HCT116 (cell line): ENCODE data around the gene KATNAL1. TPM values are rescaled to one million over a fixed set of nuclear protein-coding genes. Genes with fewer than 3 reads are reported as not detected.

Experiments
- ATAC-seq: fragments of 200-7000 bp; cut with Tn5 transposase; 2 replicates; pipeline ENCODE4 v1.9.1; 2020; ENCODE audit warnings: mild to moderate bottlenecking, moderate library complexity
- BruUV-seq: library from RNA; stranded (reverse); fragments of 400-500 nt; replicated peaks from 2 replicates; lab custom pipeline; 2021; lab: Mats Ljungman, UMichigan
- CTCF ChIA-PET: fragments of 300-600 bp; sonication (Branson Sonifier 250); formaldehyde crosslinking; loops from one replicate; lab custom pipeline; 2021; ENCODE audit warnings: antibody characterized with exemption; lab: Charles Lee
- POLR2A ChIA-PET: fragments of 300-600, 350-600 bp; sonication (Branson Sonifier 250); formaldehyde crosslinking; loops from one replicate; lab custom pipeline; 2021; ENCODE audit warnings: antibody characterized with exemption; lab: Charles Lee
- RAD21 ChIA-PET, 2 experiments: fragments of 300-600 bp; sonication (Branson Sonifier 250); formaldehyde crosslinking; loops; one replicate each; lab custom pipeline; 2023; ENCODE audit warnings: low total read pairs in 2 of 2; ENCODE audit not compliant: uncharacterized antibody in 2 of 2, unreplicated experiment in 2 of 2, low non-redundant PET in 1 of 2; lab: Charles Lee
- DNase-seq: peaks from one replicate; pipeline ENCODE4 v3.0.0-alpha.2; 2010; ENCODE audit warnings: low read depth, low spot score
- H2AFZ ChIP-seq: fragments of 200-600 bp; shearing (Covaris generic), sonication (generic); 2 replicates; pipeline ENCODE4 v1.6.1; 2017; ENCODE audit warnings: low read depth, mixed run types, mixed read lengths, antibody characterized with exemption, low read length; ENCODE audit not compliant: poor library complexity, severe bottlenecking
- H3K27ac ChIP-seq: 2 replicates; pipeline ENCODE4 v1.5.1; 2012; ENCODE audit warnings: low read depth, low read length
- H3K27me3 ChIP-seq: fragments of 200-600 bp; sonication (generic); 2 replicates; pipeline ENCODE4 v1.6.1; 2016; ENCODE audit warnings: mixed run types, low read length, mixed read lengths; ENCODE audit not compliant: insufficient read depth
- H3K36me3 ChIP-seq, 2 experiments: fragments of 200-500 bp in 1 of 2; fragments of 200-600 bp in 1 of 2; sonication (Bioruptor generic) in 1 of 2; sonication (generic) in 1 of 2; 2 replicates each; pipeline versions ENCODE4 v1.5.1 to v1.6.1; 2014 to 2016; ENCODE audit warnings: low read length in 2 of 2, inconsistent platforms in 1 of 2, mixed read lengths in 1 of 2, mixed run types in 1 of 2; ENCODE audit not compliant: insufficient read depth in 2 of 2, control insufficient read depth in 1 of 2
- H3K4me1 ChIP-seq, 2 experiments: fragments of 200-600 bp in 1 of 2; sonication (generic) in 1 of 2; 2 replicates each; pipeline versions ENCODE4 v1.5.1 to v1.6.1; 2012 to 2017; ENCODE audit warnings: low read length in 2 of 2, inconsistent platforms in 1 of 2, mild to moderate bottlenecking in 1 of 2, mixed read lengths in 1 of 2, mixed run types in 1 of 2, moderate library complexity in 1 of 2; ENCODE audit not compliant: insufficient read depth in 2 of 2, control insufficient read depth in 1 of 2
- H3K4me2 ChIP-seq: fragments of 200-600 bp; sonication (generic); 2 replicates; pipeline ENCODE4 v1.6.1; 2017; ENCODE audit warnings: mixed run types, low read length, mixed read lengths
- H3K4me3 ChIP-seq, 2 experiments: fragments of 200-600 bp in 1 of 2; sonication (generic) in 1 of 2; replicated peaks in 1 of 2; 2 replicates each; pipeline ENCODE4 v1.5.1; 2011 to 2016; ENCODE audit warnings: low read length in 2 of 2, control low read depth in 1 of 2, low read depth in 1 of 2, mild to moderate bottlenecking in 1 of 2, mixed read lengths in 1 of 2, mixed run types in 1 of 2
- H3K79me2 ChIP-seq: fragments of 200-600 bp; sonication (generic); 2 replicates; pipeline ENCODE4 v1.6.1; 2017; ENCODE audit warnings: mild to moderate bottlenecking, mixed run types, low read length, moderate library complexity, mixed read lengths; ENCODE audit not compliant: insufficient read depth
- H3K9ac ChIP-seq: fragments of 200-600 bp; sonication (generic); 2 replicates; pipeline ENCODE4 v1.6.1; 2016; ENCODE audit warnings: low read length, mixed read lengths
- H3K9me2 ChIP-seq: fragments of 200-600 bp; sonication (generic), shearing (Covaris generic); 2 replicates; pipeline ENCODE4 v1.6.1; 2017; ENCODE audit warnings: mixed run types, mild to moderate bottlenecking, moderate library complexity; ENCODE audit not compliant: insufficient read depth
- H3K9me3 ChIP-seq, 2 experiments: fragments of 200-500 bp in 1 of 2; fragments of 200-600 bp in 1 of 2; sonication (Bioruptor generic) in 1 of 2; sonication (generic) in 1 of 2; 2 replicates each; pipeline ENCODE4 v1.6.1; 2014 to 2017; ENCODE audit warnings: low read length in 2 of 2, mixed read lengths in 2 of 2, inconsistent platforms in 1 of 2, low read depth in 1 of 2, mild to moderate bottlenecking in 1 of 2, mixed run types in 1 of 2, moderate library complexity in 1 of 2; ENCODE audit not compliant: control insufficient read depth in 1 of 2, insufficient read depth in 1 of 2
- H4K20me1 ChIP-seq: fragments of 200-600 bp; sonication (generic), shearing (Covaris generic); 2 replicates; pipeline ENCODE4 v1.6.1; 2017; ENCODE audit warnings: mixed run types, mild to moderate bottlenecking, moderate library complexity; ENCODE audit not compliant: insufficient read depth
- ATF3 ChIP-seq: IDR thresholded peaks from 2 replicates; pipeline ENCODE4 v1.6.1; 2012
- CBX3 ChIP-seq: IDR thresholded peaks from 2 replicates; pipeline ENCODE4 v1.6.1; 2012; ENCODE audit warnings: low read depth
- CEBPB ChIP-seq: IDR thresholded peaks from 2 replicates; pipeline ENCODE4 v1.6.1; 2012; ENCODE audit warnings: low read depth
- CTCF ChIP-seq, 3 experiments: fragments of 200-600 bp in 1 of 3; sonication (generic) in 1 of 3; IDR thresholded peaks in 2 of 3; conservative IDR thresholded peaks in 1 of 3; 2 replicates each; pipeline ENCODE4 v1.5.1; 2012 to 2017; ENCODE audit warnings: low read depth in 2 of 3, low read length in 2 of 3, antibody characterized with exemption in 1 of 3, borderline replicate concordance in 1 of 3, control low read depth in 1 of 3, mild to moderate bottlenecking in 1 of 3, mixed read lengths in 1 of 3, mixed run types in 1 of 3, moderate library complexity in 1 of 3; ENCODE audit not compliant: insufficient read depth in 1 of 3
- EGR1 ChIP-seq: IDR thresholded peaks from 2 replicates; pipeline ENCODE4 v1.6.1; 2012; ENCODE audit warnings: low read depth
- ELF1 ChIP-seq: IDR thresholded peaks from 2 replicates; pipeline ENCODE4 v1.6.1; 2012; ENCODE audit warnings: low read depth, borderline replicate concordance
- EZH2 ChIP-seq: fragments of 200-600 bp; sonication (generic); IDR thresholded peaks from 2 replicates; pipeline ENCODE4 v1.6.1; 2017; ENCODE audit warnings: antibody characterized with exemption, mixed run types
- EZH2phosphoT487 ChIP-seq: fragments of 200-600 bp; IDR thresholded peaks from 2 replicates; pipeline ENCODE4 v1.6.1; 2018; ENCODE audit warnings: antibody characterized with exemption, borderline replicate concordance
- FOSL1 ChIP-seq: IDR thresholded peaks from 2 replicates; pipeline ENCODE4 v1.6.1; 2012; ENCODE audit warnings: low read depth
- POLR2A ChIP-seq: IDR thresholded peaks from 2 replicates; pipeline ENCODE4 v1.7.0; 2011; ENCODE audit warnings: borderline replicate concordance; ENCODE audit not compliant: insufficient read depth, insufficient read length; ENCODE audit errors: extremely low read depth
- POLR2AphosphoS5 ChIP-seq: IDR thresholded peaks from 2 replicates; pipeline ENCODE4 v1.6.1; 2011; ENCODE audit warnings: mild to moderate bottlenecking, low read depth, low read length, moderate library complexity
- REST ChIP-seq: IDR thresholded peaks from 2 replicates; pipeline ENCODE4 v1.6.1; 2012; ENCODE audit warnings: low read depth
- SIN3A ChIP-seq: IDR thresholded peaks from 2 replicates; pipeline ENCODE4 v1.6.1; 2012; ENCODE audit warnings: low read depth
- SP1 ChIP-seq: IDR thresholded peaks from 2 replicates; pipeline ENCODE4 v1.6.1; 2012; ENCODE audit warnings: low read depth
- TCF7L2 ChIP-seq: IDR thresholded peaks from 2 replicates; pipeline ENCODE4 v1.7.0; 2011; ENCODE audit warnings: borderline replicate concordance, inconsistent platforms; ENCODE audit not compliant: insufficient read depth, insufficient read length; ENCODE audit errors: extremely low read depth
- YY1 ChIP-seq: IDR thresholded peaks from 2 replicates; pipeline ENCODE4 v1.6.1; 2011; ENCODE audit warnings: low read length, low read depth, moderate library complexity, mild to moderate bottlenecking; ENCODE audit not compliant: insufficient replicate concordance; ENCODE audit errors: extremely low read depth
- ZFX ChIP-seq: fragments of 450-650 bp; IDR thresholded peaks from 2 replicates; pipeline ENCODE4 v1.6.1; 2017
- ZNF274 ChIP-seq: fragments of 200-500 bp; sonication (Bioruptor generic); IDR thresholded peaks from 2 replicates; pipeline ENCODE4 v1.6.1; 2014; ENCODE audit warnings: mild to moderate bottlenecking, low read depth, low read length, inconsistent platforms
- intact Hi-C: fragments of 100-400 bp; cut with micrococcal nuclease; formaldehyde crosslinking; loops from 2 replicates; pipeline ENCODE4 v1.10.0; 2022
- total RNA-seq: library from RNA; stranded (reverse); gene quantifications from one replicate; pipeline ENCODE4 v1.2.1, GENCODE V29; 2021; ENCODE audit not compliant: unreplicated experiment

The KATNAL1 gene
- total RNA-seq, 1 experiment from 2014 or later = 17.3 TPM

GRCh38 chr13:30247406-30247805, 59.9 kb downstream of the KATNAL1 start:
- Histone ChIP-seq H3K27ac (no peak overlapping the region), H2AFZ (no peak overlapping the region), H3K27me3 (no peaks in the 10 kb centered on the region), H3K79me2 (peaks cover 8% of the 10 kb centered on the region; the same call in 1 of the 2 replicates), H4K20me1 (no peaks in the 10 kb centered on the region), H3K9me3 (peaks cover 0 to 6% of the 10 kb centered on the region in 2 experiments; a peak in 2 of 4 replicates), H3K9ac (no peak overlapping the region), H3K4me2 (no peak overlapping the region), H3K4me3 (no peak overlapping the region), H3K4me1 (no peaks in the 10 kb centered on the region), H3K36me3 (no peaks in the 10 kb centered on the region), H3K9me2 (no peaks in the 10 kb centered on the region)
- no TSS peak for BruUV-seq
- ChIA-PET CTCF (no interaction called here), RAD21 (no interaction called here), POLR2A (no interaction called here)
- intact Hi-C loops = no loop called here
- no peak for TF ChIP-seq SIN3A
- TF ChIP-seq REST = no peak
- no peak for TF ChIP-seq ATF3
- TF ChIP-seq ZNF274 = no peak
- TF ChIP-seq CEBPB = no peak
- TF ChIP-seq EZH2phosphoT487 = no peak
- TF ChIP-seq EZH2 = no peak
- no peak for TF ChIP-seq EGR1
- no peak for TF ChIP-seq TCF7L2
- no peak for TF ChIP-seq ELF1
- TF ChIP-seq CTCF (IDR thresholded peaks at IDR 0.05 in 2 of 3, conservative IDR thresholded peaks at IDR 0.05 in 1 of 3; ENCODE audit: borderline replicate concordance in 1 of 3, insufficient read depth in 1 of 3, low read depth in 2 of 3, low read length in 2 of 3) = no peak
- no peak for TF ChIP-seq CBX3
- no peak for TF ChIP-seq ZFX
- TF ChIP-seq YY1 = no peak
- no peak for TF ChIP-seq POLR2AphosphoS5
- TF ChIP-seq POLR2A = no peak
- no peak for TF ChIP-seq SP1
- no peak for TF ChIP-seq FOSL1
- ATAC-seq = no peak
- DNase-seq = no peak
